RWPE2 (cell line): ENCODE measurements around the gene ZC3H18.
A peak's percentile ranks its signal among the peaks of the same experiment; 100 is the strongest.

Experiments used
- ATAC-seq: fragments of 200-7000 bp; cut with Tn5 transposase; 3 replicates; pipeline ENCODE4 v1.9.1; 2021; ENCODE audit warnings: low read depth
- DNase-seq: peaks from one replicate; pipeline ENCODE4 v3.0.0-alpha.2; 2020; ENCODE audit warnings: low spot score
- H3K27ac ChIP-seq: fragments of 450-650 bp; 2 replicates; pipeline ENCODE4 v1.5.1; 2017; ENCODE audit warnings: mild to moderate bottlenecking; ENCODE audit not compliant: poor library complexity, severe bottlenecking
- H3K27me3 ChIP-seq: fragments of 250-450 bp; sonication (Bioruptor Pico); 2 replicates; pipeline ENCODE4 v1.5.1; 2021; ENCODE audit warnings: mild to moderate bottlenecking, moderate library complexity; ENCODE audit not compliant: insufficient read depth, poor library complexity, severe bottlenecking
- H3K36me3 ChIP-seq: fragments of 250-450 bp; sonication (Bioruptor Pico); 2 replicates; pipeline ENCODE4 v1.5.1; 2020; ENCODE audit warnings: low read depth, mild to moderate bottlenecking, moderate library complexity
- H3K4me1 ChIP-seq: fragments of 250-450 bp; sonication (Bioruptor Pico); 2 replicates; pipeline ENCODE4 v1.5.1; 2021; ENCODE audit warnings: mild to moderate bottlenecking, moderate library complexity; ENCODE audit not compliant: insufficient read depth, poor library complexity, severe bottlenecking
- H3K4me3 ChIP-seq: fragments of 250-450 bp; sonication (Bioruptor Pico); 2 replicates; pipeline ENCODE4 v1.5.1; 2021; ENCODE audit warnings: mild to moderate bottlenecking, moderate library complexity; ENCODE audit not compliant: severe bottlenecking
- H3K9me3 ChIP-seq: fragments of 250-450 bp; sonication (Bioruptor Pico); 2 replicates; pipeline ENCODE4 v1.5.1; 2021; ENCODE audit warnings: mild to moderate bottlenecking, moderate library complexity; ENCODE audit not compliant: severe bottlenecking
- TF ChIP-seq, protein P1 (sequence below): fragments of 450-650 bp; IDR thresholded peaks from one replicate; pipeline ENCODE4 v1.5.1; 2017; ENCODE audit warnings: mild to moderate bottlenecking, moderate library complexity; ENCODE audit not compliant: poor library complexity, severe bottlenecking

ZC3H18 gene

DNA sequence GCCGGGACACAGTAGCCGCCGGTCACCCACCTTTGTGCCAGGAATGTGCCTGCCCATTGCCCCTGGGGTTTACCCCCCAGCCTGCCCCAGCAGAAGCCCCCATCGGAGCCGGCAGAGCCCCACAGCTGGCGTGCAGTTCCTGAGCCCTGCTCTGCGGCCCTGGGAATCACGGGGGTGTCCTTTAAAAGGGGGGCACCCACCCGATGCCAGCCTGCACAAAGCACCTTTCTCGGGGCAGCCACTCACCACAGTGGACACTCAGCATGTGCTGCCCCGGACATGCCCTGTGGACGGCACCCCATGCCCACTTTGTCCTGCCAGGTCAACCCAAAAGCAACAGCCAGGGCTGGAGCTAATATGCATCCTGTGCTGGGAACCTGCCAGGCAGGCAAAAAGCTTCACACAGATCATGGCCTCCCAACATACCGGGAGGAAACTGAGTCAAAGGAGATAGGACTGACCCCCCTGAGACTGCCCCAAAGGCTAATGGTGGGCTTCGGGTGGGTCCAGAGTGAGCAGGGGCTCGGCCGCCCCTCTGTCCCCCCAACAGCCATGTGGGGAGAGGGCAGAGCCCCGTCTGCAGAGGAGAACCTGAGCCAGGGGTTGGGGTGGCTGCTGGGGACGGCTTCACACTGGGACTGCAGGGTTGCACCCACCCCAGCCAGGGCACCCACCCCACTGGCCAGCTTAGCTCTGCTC lies 45.8 kb upstream of the ZC3H18 start:
- Histone ChIP-seq H3K9me3 (no peaks in the 10 kb centered on the region), H3K4me3 (no peak overlapping the region), H3K4me1 (no peaks in the 10 kb centered on the region), H3K27ac (no peak overlapping the region), H3K27me3 (no peaks in the 10 kb centered on the region), H3K36me3 (no peaks in the 10 kb centered on the region)
- ATAC-seq: peak; percentile 6; the same call in 2 of the 3 replicates
- TF ChIP-seq, protein P1, sequence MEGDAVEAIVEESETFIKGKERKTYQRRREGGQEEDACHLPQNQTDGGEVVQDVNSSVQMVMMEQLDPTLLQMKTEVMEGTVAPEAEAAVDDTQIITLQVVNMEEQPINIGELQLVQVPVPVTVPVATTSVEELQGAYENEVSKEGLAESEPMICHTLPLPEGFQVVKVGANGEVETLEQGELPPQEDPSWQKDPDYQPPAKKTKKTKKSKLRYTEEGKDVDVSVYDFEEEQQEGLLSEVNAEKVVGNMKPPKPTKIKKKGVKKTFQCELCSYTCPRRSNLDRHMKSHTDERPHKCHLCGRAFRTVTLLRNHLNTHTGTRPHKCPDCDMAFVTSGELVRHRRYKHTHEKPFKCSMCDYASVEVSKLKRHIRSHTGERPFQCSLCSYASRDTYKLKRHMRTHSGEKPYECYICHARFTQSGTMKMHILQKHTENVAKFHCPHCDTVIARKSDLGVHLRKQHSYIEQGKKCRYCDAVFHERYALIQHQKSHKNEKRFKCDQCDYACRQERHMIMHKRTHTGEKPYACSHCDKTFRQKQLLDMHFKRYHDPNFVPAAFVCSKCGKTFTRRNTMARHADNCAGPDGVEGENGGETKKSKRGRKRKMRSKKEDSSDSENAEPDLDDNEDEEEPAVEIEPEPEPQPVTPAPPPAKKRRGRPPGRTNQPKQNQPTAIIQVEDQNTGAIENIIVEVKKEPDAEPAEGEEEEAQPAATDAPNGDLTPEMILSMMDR: no peak
- no peak for DNase-seq

DNA sequence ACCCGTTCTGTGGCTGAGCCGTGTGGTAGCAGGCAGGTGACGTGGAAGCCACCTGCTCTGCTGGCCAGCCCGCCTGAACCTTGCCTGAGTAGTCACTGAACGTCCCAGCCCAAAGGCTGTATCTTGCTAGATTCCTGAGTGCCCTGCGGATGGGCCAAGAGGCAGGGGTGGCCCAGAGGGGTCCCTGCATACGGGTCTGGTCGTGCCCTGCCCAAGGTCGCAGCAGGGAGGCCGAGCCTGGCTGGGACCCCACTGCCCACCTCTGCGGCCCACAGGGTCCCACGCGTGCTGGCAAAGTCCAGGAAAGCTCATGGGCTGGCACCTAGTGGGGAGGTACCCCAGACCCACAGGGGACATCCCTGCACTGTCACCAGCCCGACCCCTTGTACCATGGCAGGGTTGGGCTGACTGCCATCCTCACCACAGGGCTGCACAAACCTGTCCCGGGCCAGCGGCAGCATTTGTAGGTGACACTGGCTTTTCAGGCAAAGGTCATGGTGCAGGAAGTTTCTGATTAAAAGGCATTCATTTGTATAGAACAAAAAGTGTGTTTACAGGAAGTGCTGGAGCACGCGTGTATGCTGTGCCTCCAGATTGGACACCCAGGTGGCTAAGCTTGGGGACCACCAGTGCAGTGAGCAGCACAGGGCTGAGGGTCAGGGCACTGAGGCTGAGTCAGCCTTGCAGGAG lies 45.1 kb upstream of the ZC3H18 start:
- H3K9me3 ChIP-seq: no peaks in the 10 kb centered on the region
- DNase-seq: no peak

DNA sequence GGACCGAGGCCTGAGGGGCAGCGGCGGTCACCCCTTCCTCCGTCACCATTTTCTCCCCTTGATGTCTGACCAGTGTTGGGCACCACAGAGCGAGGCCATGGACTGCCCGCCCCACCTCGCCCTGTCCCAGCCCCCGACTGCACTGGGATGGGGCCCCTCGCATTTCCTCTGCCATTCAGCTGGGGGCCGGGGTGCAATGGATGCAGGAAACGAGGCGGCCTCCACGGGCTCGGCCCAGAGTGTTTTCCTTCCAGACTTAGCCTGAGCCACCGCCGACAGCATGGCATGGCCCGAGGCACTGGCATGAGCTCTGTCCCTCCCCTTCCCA lies 44.6 kb upstream of the ZC3H18 start:
- Histone ChIP-seq H3K4me3 (no peak overlapping the region), H3K4me1 (no peaks in the 10 kb centered on the region), H3K36me3 (no peaks in the 10 kb centered on the region), H3K27me3 (no peaks in the 10 kb centered on the region), H3K27ac (no peak overlapping the region), H3K9me3 (no peaks in the 10 kb centered on the region)
- TF ChIP-seq, protein P1: no peak
- no peak for ATAC-seq
- DNase-seq: no peak

More for the DNA sequence above, 45.1 kb upstream of the ZC3H18 start:
- Histone ChIP-seq H3K36me3 (no peaks in the 10 kb centered on the region), H3K27me3 (no peaks in the 10 kb centered on the region), H3K4me1 (no peaks in the 10 kb centered on the region), H3K27ac (no peak overlapping the region), H3K4me3 (no peak overlapping the region)
- TF ChIP-seq, protein P1: no peak
- ATAC-seq: peak; percentile 4; the same call in 2 of the 3 replicates

DNA sequence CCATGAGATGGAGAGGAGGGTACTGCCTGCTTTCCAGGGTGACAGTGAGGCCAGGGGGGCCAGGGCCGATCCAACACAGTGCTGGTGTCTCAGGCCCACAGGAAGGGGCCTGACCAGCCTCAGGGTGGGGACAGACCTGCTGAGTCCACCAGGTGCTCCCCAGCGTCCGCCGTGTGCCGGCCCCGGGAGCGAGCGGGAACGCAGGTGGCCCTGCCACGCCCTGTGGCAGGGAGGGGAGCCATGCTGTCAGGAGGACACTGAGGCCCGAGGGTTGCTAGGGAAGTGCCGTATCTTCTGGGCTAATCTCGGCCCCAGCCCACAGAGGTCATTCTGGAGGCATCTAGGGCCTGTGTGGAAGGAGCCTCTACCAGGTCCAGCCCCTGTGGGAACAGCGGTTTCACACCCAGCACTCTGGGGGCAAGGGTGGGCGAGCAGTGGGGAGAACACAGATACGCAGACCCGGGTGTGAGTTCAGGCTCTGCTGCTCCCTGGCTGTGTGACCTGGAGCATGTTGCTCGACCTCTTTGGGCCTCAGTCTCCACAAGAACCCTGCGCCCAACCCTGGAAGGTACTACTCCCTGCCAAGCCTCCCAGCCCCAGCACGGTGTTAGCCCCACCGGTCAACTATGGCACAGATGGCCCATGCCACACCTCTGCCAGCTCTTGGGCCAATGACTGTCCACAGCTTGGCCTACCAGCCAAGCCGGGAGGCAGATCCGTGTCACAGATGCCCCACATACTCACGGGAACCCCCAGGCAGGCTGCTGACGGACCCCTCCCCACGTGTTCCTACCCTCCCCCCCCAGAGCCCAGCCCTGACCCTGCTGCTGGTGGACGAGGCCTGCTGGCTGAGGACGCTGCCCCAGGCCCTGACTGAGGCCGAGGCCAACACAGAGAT lies 43.9 kb upstream of the ZC3H18 start:
- no peaks in the 10 kb centered on the region for H3K9me3 ChIP-seq
- H3K4me3 ChIP-seq: no peak overlapping the region
- H3K36me3 ChIP-seq: no peaks in the 10 kb centered on the region
- DNase-seq (no peak), ATAC-seq (peak; percentile 1; the same call in 1 of the 3 replicates)
- no peak overlapping the region for H3K27ac ChIP-seq
- no peaks in the 10 kb centered on the region for H3K27me3 ChIP-seq
- TF ChIP-seq, protein P1: no peak
- no peaks in the 10 kb centered on the region for H3K4me1 ChIP-seq
